HG03378 (cell line): ENCODE data around the gene MGMT.

Source experiments
- ATAC-seq: cut with Tn5 transposase; IDR thresholded peaks from one replicate; pipeline ENCODE4 v1.9.1; 2021; ENCODE audit warnings: mild to moderate bottlenecking, moderate library complexity; ENCODE audit not compliant: unreplicated experiment

Gene MGMT

DNA sequence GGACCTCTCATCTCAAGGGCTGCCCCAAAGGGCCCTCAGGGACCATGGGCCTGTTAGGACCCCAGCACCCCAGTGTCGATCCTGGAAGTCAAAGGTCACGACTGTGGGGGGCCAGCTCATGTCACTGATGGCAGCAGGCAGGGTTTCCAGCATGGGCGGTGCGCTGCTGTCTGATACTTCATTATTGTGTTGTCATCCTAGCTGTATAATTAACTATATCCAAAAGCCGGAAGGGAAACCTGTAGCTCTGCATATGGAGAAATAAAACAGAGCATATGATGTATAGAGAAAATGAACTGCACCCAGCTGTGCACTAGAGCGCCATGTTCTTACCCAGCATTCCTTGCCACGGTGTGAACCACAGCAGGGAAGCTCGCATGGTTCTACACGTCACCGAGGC, 300.7 kb downstream of the MGMT start:
- no peak for ATAC-seq

GRCh38 chr10:129768437-129769355, 301.7 kb downstream of the MGMT start:
- no peak for ATAC-seq

GRCh38 chr10:129769381-129770116, 302.5 kb downstream of the MGMT start:
- no peak for ATAC-seq

GRCh38 chr10:129770286-129770685, 303.2 kb downstream of the MGMT start:
- ATAC-seq = no peak

GRCh38 chr10:129771024-129771423, 304.0 kb downstream of the MGMT start:
- ATAC-seq = no peak

DNA sequence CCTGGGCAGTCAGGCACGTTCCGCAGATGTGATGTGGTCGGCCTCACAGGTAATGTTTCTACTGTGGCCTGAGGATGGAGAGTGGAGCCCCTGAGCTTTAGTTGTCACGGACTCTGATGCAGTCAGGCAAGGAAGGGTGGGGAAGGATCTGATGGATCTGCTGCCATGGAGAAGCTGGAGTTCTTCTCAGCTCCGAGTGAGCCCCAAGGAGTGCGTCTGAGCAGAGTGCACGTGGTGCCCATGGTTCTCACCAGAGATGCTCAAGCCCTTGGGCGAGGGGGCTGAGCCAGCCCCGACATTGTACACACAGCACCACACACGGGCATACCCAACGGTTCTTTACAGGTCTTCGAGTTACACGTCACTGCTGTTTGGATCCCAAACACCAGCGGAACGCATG, 304.5 kb downstream of the MGMT start:
- ATAC-seq = no peak

DNA sequence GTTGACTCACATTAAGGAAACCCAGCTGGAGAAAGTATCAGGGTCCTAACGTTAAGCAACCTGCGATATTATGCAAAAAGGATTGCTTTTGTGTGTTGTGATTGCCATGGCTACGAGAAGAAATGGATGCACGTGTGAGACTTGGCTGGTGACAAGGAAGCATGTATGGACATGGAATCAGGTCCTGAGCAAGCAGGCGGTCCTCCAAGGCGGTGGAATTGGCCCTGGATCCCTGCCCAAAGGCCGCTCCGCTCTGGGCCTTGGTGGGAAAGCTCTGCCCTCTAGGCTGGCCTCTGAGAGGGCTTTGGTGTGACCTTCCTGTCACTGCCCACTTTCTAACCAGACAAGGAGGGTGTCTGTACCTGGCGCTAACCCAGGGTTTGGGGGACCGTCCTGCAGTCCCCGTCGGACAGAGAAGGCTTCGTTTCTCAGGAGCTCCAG, 305.0 kb downstream of the MGMT start:
- no peak for ATAC-seq

DNA sequence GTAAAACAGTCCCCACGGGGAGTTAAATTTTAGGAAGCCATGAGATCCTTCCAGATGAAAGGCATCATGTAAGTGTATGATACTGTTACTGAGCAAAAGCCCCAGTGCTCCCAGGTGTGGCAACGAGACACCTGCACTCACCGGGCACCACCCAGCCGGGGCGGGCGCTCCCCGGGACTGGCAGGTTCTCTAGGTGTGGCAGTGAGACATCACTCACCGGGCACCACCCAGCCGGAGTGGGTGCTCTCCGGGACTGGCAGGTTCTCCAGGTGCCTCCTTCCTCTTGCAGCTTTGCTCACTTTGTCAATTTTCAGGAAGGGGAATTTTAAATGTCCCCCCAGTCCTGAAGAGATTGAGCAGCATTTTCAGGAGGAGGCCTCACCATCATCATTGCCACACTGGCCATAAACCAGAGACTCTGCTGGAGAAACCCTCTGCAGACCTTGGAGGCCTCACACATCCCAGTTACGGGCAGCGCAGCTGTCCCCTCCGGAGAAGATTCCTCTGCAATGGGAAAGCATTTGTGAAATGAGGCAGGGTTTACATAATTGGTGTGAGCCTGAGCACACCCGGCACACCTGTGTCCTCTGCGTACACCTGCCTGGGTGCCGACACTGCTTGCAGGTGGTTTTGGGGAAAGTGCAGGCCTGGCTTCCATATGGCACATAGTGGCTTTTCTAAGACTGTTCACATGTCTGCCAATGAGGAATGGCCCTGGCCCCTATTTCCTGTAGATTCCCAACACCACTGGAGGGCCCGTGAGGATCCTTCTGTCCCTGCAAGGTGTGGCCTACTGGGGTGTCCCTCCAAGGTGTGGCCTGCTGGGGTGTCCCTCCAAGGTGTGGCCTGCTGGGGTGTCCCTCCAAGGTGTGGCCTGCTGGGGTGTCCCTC, 305.7 kb downstream of the MGMT start:
- no peak for ATAC-seq

GRCh38 chr10:129773359-129773990, 306.4 kb downstream of the MGMT start:
- no peak for ATAC-seq

GRCh38 chr10:129774082-129774735, 307.2 kb downstream of the MGMT start:
- ATAC-seq = no peak

DNA sequence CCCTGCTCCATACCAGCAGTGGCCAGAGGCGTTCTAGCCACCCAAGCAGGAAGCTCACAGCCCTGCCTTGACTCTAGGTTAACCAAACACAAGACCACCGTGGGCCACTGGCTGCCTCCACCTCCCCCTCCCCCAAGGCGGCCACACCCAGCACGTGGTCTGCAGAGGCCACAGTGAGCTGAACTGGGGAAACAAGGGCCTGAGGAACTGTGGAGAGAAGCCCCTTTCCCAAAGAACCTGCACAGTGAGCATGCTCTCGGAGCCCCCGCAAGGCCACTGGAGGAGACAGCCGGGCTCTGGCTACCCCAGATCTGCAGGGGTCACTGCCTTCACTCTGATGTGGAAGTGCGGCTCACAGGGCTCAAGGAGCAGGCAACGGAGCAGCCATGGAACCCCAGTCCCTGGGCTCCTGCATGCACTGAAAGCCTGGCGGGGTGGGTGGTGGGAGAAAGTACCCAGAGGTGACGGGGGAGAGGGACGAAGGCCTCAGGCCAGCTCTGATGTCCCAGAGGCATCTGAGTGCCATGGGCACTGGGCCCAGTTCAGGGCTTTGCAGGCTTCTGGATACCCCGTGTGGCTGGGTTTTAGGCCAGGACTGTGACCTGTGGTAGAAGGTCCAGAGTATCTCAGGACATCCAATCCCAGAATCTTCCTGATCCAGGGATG, 307.8 kb downstream of the MGMT start:
- no peak for ATAC-seq

DNA sequence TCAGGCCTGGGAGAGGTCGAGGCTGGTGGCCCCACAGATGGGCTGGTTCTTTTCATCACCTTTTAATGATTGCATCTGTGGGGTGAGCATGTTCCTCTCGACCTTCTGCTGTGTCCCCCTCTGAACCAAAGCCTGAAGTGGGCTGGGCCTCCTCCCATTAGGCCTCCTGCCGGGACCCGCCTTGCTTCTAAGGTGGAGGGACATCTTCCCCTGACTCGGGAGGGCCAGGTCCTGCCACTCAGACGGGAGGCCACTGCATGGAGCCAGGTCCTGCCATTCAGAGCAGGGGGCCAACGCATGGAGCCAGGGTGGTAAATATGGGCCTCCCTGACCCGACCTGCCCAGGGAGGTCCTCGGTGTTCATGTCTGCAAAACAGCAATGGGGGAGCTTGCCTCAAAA, 308.6 kb downstream of the MGMT start:
- ATAC-seq = no peak

DNA sequence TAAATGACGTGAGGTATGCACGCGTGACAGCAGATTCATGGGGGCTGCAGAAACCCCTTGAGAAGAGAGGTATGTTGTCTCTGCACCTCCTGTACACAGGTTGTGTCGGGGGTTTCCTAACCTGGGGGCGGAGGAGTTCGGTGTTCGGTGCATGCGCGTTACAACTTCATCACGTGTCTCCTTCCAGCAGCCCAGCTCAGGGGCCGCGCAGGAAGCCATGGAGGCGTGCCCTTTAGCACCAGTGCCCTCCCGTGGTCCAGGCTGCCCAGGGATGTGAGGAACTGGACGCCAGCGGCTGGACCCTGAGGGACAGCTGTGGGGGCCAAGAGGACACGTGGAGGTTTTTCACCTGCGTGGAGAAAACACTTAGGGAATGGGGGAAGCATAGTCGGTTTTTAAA, 310.6 kb downstream of the MGMT start:
- no peak for ATAC-seq

DNA sequence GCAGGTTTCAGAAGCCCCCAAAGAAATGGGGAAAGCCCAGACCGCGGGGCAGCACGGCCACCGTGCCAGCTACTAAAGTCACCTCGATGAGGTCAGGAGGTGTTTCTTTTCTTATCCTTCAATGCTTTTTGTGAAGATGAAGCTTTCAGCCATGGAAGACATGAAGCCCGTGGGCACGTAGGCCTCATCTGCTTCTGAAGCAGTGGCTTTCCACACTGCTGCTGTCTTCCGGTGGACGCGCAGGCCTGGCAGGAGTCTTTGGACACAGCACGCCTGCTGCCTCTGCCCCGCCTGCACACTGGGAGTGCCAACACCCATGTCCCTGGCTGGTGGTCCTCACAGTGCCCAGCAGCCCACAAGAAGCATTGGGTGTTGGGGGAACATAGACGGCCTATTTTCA, 311.5 kb downstream of the MGMT start:
- no peak for ATAC-seq

DNA sequence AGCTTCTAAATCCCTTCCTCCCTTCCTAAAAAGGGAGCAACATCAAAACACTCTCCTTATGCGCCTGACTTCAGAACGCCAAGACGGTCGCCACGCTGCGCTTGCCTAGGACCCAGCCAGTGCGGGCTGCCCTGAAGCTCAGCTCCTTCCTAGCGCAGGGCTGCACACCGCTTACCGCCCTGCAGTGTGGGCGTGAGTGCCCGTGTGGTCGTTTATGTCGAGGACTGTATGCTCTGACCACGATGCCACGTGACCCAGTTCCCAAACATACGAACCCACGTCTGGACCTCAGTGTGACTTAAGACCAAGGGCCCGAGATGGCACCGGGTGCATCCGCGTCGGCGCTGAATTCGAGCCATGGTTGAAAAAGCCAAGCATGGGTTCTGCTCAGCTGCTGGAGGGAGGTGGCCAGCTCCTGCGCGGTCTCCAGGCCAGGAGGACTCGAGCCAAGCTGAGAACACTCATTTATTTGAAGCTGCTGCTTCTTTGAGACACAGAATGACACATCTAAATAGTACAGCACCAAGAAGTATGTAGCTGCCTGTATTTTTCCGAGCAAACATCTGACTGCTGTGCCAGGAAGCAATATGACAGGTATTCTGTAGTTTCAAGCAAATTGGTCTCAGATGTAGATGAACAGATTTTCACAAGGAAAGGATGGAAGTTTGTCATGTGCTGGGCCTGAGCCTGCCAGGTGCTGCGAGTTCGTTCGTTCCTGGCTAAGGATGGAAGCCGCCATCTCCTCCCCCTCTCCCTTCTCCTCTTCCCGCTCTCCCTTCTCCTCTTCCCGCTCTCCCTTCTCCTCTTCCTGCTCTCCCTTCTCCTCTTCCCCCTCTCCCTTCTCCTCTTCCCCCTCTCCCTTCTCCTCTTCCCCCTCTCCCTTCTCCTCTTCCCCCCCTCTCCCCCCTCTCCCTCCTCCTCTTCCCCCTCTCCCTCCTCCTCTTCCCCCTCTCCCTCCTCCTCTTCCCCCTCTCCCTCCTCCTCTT, 312.4 kb downstream of the MGMT start:
- no peak for ATAC-seq

DNA sequence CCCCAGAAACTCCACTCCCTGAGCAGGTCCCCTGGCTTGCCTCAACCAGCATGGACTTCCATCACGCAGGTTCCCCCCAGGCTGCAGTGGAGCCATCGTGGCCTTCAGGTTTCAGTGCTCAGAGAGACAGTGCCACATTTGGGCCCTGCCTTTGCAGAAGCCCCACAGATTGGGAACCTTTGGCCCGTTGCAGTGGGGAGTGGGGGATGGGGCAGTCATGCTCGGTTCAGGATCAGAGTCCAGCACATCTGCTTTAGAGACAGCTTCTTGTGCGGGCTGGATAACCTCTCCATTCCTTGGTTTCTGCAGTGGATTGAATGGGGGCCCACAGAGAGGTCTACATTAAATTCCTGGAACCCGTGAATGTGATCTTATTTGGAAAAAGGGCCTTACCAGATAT, 313.2 kb downstream of the MGMT start:
- ATAC-seq = no peak

- no peak for ATAC-seq
These were observed 314.1 kb downstream of the MGMT start for GRCh38 chr10:129780901-129781795.
